HepG2 (cell line): ENCODE results near the gene ZC3H12A. TPM values are rescaled to one million over a fixed set of nuclear protein-coding genes. Genes with fewer than 3 reads are reported as not detected.
A peak's percentile ranks its signal among the peaks of the same experiment; 100 is the strongest.

ENCODE experiments used
- ATAC-seq: fragments of 200-7000 bp; cut with Tn5 transposase; 3 replicates; pipeline ENCODE4 v1.9.1; 2020; ENCODE audit warnings: mild to moderate bottlenecking, moderate library complexity
- BruUV-seq: library from RNA; stranded (reverse); fragments of 400-500 nt; replicated peaks from 2 replicates; lab custom pipeline; 2021; lab: Mats Ljungman, UMichigan
- CTCF ChIA-PET: fragments of 300-600 bp; formaldehyde crosslinking; extraction: SDS; loops from one replicate; lab custom pipeline; 2021; ENCODE audit warnings: low total read pairs, inconsistent platforms, low intra/inter-chr PET ratio; lab: Yijun Ruan, JAX
- POLR2A ChIA-PET: fragments of 350-600 bp; sonication (Branson Sonifier 250); formaldehyde crosslinking; loops from one replicate; lab custom pipeline; 2020; ENCODE audit warnings: antibody characterized with exemption, inconsistent platforms; lab: Yijun Ruan, JAX
- DNase-seq: peaks from one replicate; pipeline ENCODE4 v3.0.0-alpha.2; 2015; ENCODE audit warnings: low spot score
- FAIRE-seq: peaks from 3 replicates; lab custom pipeline; 2011; peaks lifted over from hg19 to GRCh38; lab: Jason Lieb, UNC
- H2AFZ ChIP-seq: one replicate; pipeline ENCODE4 v1.6.1; 2011; ENCODE audit warnings: low read length, inconsistent platforms
- H3K27ac ChIP-seq: fragments of 300-600 bp; 3 replicates; pipeline ENCODE4 v1.8.0; 2011; ENCODE audit warnings: mixed run types, mild to moderate bottlenecking, mixed read lengths, low read length, inconsistent platforms; ENCODE audit not compliant: insufficient read depth; ENCODE audit errors: extremely low read length
- H3K27me3 ChIP-seq, 2 experiments: fragments of 200-600 bp in 1 of 2; 2 replicates in 1 of 2; 3 replicates in 1 of 2; pipeline versions ENCODE4 v1.6.0 to v1.8.0; 2011; ENCODE audit warnings: low read length in 2 of 2, mild to moderate bottlenecking in 2 of 2, moderate library complexity in 2 of 2, inconsistent platforms in 1 of 2; ENCODE audit not compliant: insufficient read depth in 2 of 2, control insufficient read depth in 1 of 2
- H3K36me3 ChIP-seq, 2 experiments: fragments of 200-600 bp in 1 of 2; replicated peaks in 1 of 2; 2 replicates in 1 of 2; 3 replicates in 1 of 2; pipeline versions ENCODE4 v1.5.1 to v1.8.0; 2011; ENCODE audit warnings: low read length in 2 of 2, inconsistent platforms in 1 of 2; ENCODE audit not compliant: insufficient read depth in 2 of 2, control insufficient read depth in 1 of 2
- H3K4me1 ChIP-seq: 2 replicates; pipeline ENCODE4 v1.5.1; 2012; ENCODE audit warnings: low read length, inconsistent platforms; ENCODE audit not compliant: insufficient read depth
- H3K4me2 ChIP-seq: 2 replicates; pipeline ENCODE4 v1.6.0; 2011; ENCODE audit warnings: low read depth, low read length, inconsistent platforms
- H3K4me3 ChIP-seq, 3 experiments: fragments of 200-600 bp in 1 of 3; sonication (generic), shearing (Covaris generic) in 1 of 3; replicated peaks in 1 of 3; 2 replicates each; pipeline ENCODE4 v1.5.1; 2011 to 2016; ENCODE audit warnings: low read length in 3 of 3, inconsistent platforms in 2 of 3, low read depth in 2 of 3, mild to moderate bottlenecking in 2 of 3, control low read depth in 1 of 3, mixed read lengths in 1 of 3; ENCODE audit not compliant: insufficient read depth in 1 of 3
- H3K79me2 ChIP-seq: one replicate; pipeline ENCODE4 v1.6.1; 2011; ENCODE audit warnings: low read length, inconsistent platforms; ENCODE audit not compliant: insufficient read depth
- H3K9ac ChIP-seq: 2 replicates; pipeline ENCODE4 v1.6.0; 2011; ENCODE audit warnings: mild to moderate bottlenecking, low read depth, low read length, inconsistent platforms; ENCODE audit not compliant: insufficient read depth
- H3K9me3 ChIP-seq: 2 replicates; pipeline ENCODE4 v1.5.1; 2012; ENCODE audit warnings: mild to moderate bottlenecking, low read length
- H4K20me1 ChIP-seq: 2 replicates; pipeline ENCODE4 v1.6.0; 2011; ENCODE audit warnings: inconsistent platforms, mild to moderate bottlenecking, low read length, moderate library complexity; ENCODE audit not compliant: insufficient read depth
- HBP1 ChIP-seq: IDR thresholded peaks from 2 replicates; pipeline ENCODE4 v1.6.1; 2016; ENCODE audit warnings: low read depth, control low read depth
- HOXA9 ChIP-seq: sonication (generic); formaldehyde crosslinking; IDR thresholded peaks from 2 replicates; pipeline ENCODE4 v1.8.1; 2022; ENCODE audit warnings: missing genetic modification reagents, mild to moderate bottlenecking, moderate library complexity, borderline replicate concordance
- ZNF629 ChIP-seq: sonication (generic); formaldehyde crosslinking; conservative IDR thresholded peaks from 2 replicates; pipeline ENCODE4 v1.5.0; 2020; ENCODE audit warnings: missing genetic modification reagents
- WGBS: methylation state at CpG from one replicate; pipeline ENCODE4 v1.1.6; 2017; ENCODE audit warnings: low lambda C conversion rate; 5-methylcytosine and 5-hydroxymethylcytosine counted together
- in situ Hi-C: cut with HindIII; loops from 2 replicates; pipeline ENCODE4 v1.10.0; 2017; ENCODE audit warnings: low pct_unique_long_range_greater_than_20kb; ENCODE audit not compliant: extremely low pct_ligation_motif_present
- intact Hi-C: fragments of 100-400 bp; cut with micrococcal nuclease; formaldehyde crosslinking; loops from one replicate; pipeline ENCODE4 v1.10.0; 2022; ENCODE audit not compliant: unreplicated experiment
- polyA plus RNA-seq, 8 experiments: library from polyadenylated mRNA; depleted of rRNA in 3 of 8; stranded (reverse) in 7 of 8; unstranded in 1 of 8; fragments of >200 nt; fragmentation: Illumina TruSeq in 4 of 8; extraction: Trizol in 4 of 8; gene quantifications; 2 replicates each; pipeline versions ENCODE4 v1.2.1 to v1.2.3, GENCODE V29; 2011 to 2016; ENCODE audit warnings: low read depth in 4 of 8, missing spikeins in 1 of 8, mixed read lengths in 1 of 8; ENCODE audit not compliant: insufficient read depth in 1 of 8
- total RNA-seq, 5 experiments: library from RNA; depleted of rRNA; stranded (reverse); fragments of >200 nt; fragmentation: Illumina TruSeq; extraction: Trizol; gene quantifications; 2 replicates each; pipeline ENCODE4 v1.2.3, GENCODE V29; 2016; ENCODE audit warnings: low read depth in 1 of 5

ZC3H12A gene
- total and polyA plus RNA-seq, 2 of the 13 experiments (the other 11 are each of a cell fraction or from before 2014, with no cell fraction given), result 6.8 to 13.3 TPM

- no peak overlapping the region for H3K27ac ChIP-seq
- peaks cover 10% of the 10 kb centered on the region for H3K4me1 ChIP-seq
- 100% methylated on average over 2 of the region's 6 CpGs for WGBS
- no peaks in the 10 kb centered on the region for H3K79me2 ChIP-seq
- peaks cover 18 to 42% of the 10 kb centered on the region in 2 experiments for H3K36me3 ChIP-seq
- ChIA-PET POLR2A (interaction anchor here (0.7 to 4.3 kb wide), 6 partner anchors 9 to 29 kb away, joined by 3 to 57 read pairs (median 4); partner anchors contain the start of gene ZC3H12A), CTCF (interaction anchor here (3.2 kb wide), 1 partner anchor 31 kb away, joined by 61 read pairs; no protein-coding TSS in a partner anchor)
- no peak; the same call in 2 of the 3 replicates for ATAC-seq
- no peaks in the 10 kb centered on the region for H3K9me3 ChIP-seq
- no peak overlapping the region for H2AFZ ChIP-seq
- no peak overlapping the region for H3K9ac ChIP-seq
- H3K27me3 ChIP-seq, result no peaks in the 10 kb centered on the region
- no peak for FAIRE-seq
- BruUV-seq, result no TSS peak
- TF ChIP-seq HOXA9, result no peak
- TF ChIP-seq HBP1 (CRISPR knock-in tag), result no peak
- peak; percentile 80 for TF ChIP-seq ZNF629 (CRISPR knock-in tag)
- in situ Hi-C loops (loop anchor here (5.0 kb wide), 1 partner anchor 34 kb away; no protein-coding TSS in a partner anchor), intact Hi-C loops (no loop called here)
- no peaks in the 10 kb centered on the region for H4K20me1 ChIP-seq
- no peak overlapping the region for H3K4me2 ChIP-seq
- DNase-seq, result no peak
- no peak overlapping the region for H3K4me3 ChIP-seq
These were observed 11.7 kb downstream of the ZC3H12A start for GRCh38 chr1:37485902-37486679.
